ENCODE data around the gene CRACR2A.

- no peak for TF ChIP-seq POLR2A (IDR thresholded peaks at IDR 0.05)
- TF ChIP-seq CTCF (IDR thresholded peaks at IDR 0.05), result no peak
- no peak for TF ChIP-seq POLR2AphosphoS5 (IDR thresholded peaks at IDR 0.05)
- TF ChIP-seq EP300 (IDR thresholded peaks at IDR 0.05; ENCODE audit: low read depth), result no peak
Measured at GRCh38 chr12:3661028-3661427, 91.9 kb downstream of the CRACR2A start.

Data from transverse colon (tissue), 4 donors.